NT2/D1 (cell line): ENCODE results near the gene RGPD3.

ENCODE experiments used
- SUZ12 ChIP-seq: IDR thresholded peaks from 2 replicates; pipeline ENCODE4 v1.6.1; 2011; ENCODE audit not compliant: insufficient read length, insufficient read depth; ENCODE audit errors: extremely low read depth
- YY1 ChIP-seq: IDR thresholded peaks from 2 replicates; pipeline ENCODE4 v1.6.1; 2011; ENCODE audit not compliant: insufficient read length, insufficient read depth
- ZNF274 ChIP-seq: IDR thresholded peaks from 2 replicates; pipeline ENCODE4 v1.6.1; 2011; ENCODE audit warnings: mild to moderate bottlenecking, low read depth, low read length

- no peak for TF ChIP-seq ZNF274
- no peak for TF ChIP-seq YY1
- TF ChIP-seq SUZ12, result no peak
These were observed 111.9 kb downstream of the RGPD3 start for GRCh38 chr2:106356291-106356690.
